ENCODE results near the gene TRAT1. TPM values are rescaled to one million over a fixed set of nuclear protein-coding genes. Genes with fewer than 3 reads are reported as not detected.

TRAT1 gene
- total RNA-seq, 1 experiment from 2014 or later = 0.11 TPM

GRCh38 chr3:108826309-108827187 is 4.0 kb downstream of the TRAT1 start:
- H3K9me3 Mint-ChIP-seq = no peaks in the 10 kb centered on the region
- H3K36me3 Mint-ChIP-seq = no peaks in the 10 kb centered on the region
- TF ChIP-seq GRHL2 (CRISPR knock-in tag; IDR thresholded peaks at IDR 0.05; ENCODE audit: insufficient replicate concordance, severe bottlenecking) (no peak), RORB (CRISPR knock-in tag; IDR thresholded peaks at IDR 0.05) (no peak), NR2C2 (CRISPR knock-in tag; IDR thresholded peaks at IDR 0.05) (no peak), GABPB1 (CRISPR knock-in tag; IDR thresholded peaks at IDR 0.05) (no peak), TCF7 (CRISPR knock-in tag; IDR thresholded peaks at IDR 0.05; ENCODE audit: low read depth) (no peak), ZMAT4 (CRISPR knock-in tag; IDR thresholded peaks at IDR 0.05) (no peak), HMGA2 (CRISPR knock-in tag; IDR thresholded peaks at IDR 0.05) (no peak), CBFB (CRISPR knock-in tag; IDR thresholded peaks at IDR 0.05; ENCODE audit: low read depth) (no peak), CTCF (IDR thresholded peaks at IDR 0.05) (no peak), KAT7 (CRISPR knock-in tag; IDR thresholded peaks at IDR 0.05; ENCODE audit: borderline replicate concordance) (no peak), MLX (CRISPR knock-in tag; IDR thresholded peaks at IDR 0.05) (no peak), IRF2 (CRISPR knock-in tag; IDR thresholded peaks at IDR 0.05; ENCODE audit: borderline replicate concordance, low read depth) (no peak), ZNF671 (CRISPR knock-in tag; IDR thresholded peaks at IDR 0.05) (no peak), ERG (CRISPR knock-in tag; IDR thresholded peaks at IDR 0.05) (no peak), AR (CRISPR knock-in tag; IDR thresholded peaks at IDR 0.05) (no peak)
- H3K27ac Mint-ChIP-seq = no peak overlapping the region
- H3K4me1 Mint-ChIP-seq = no peaks in the 10 kb centered on the region
- no peak for DNase-seq (ENCODE audit: low spot score)
- ChIA-PET POLR2A (interaction anchor here (0.5 kb wide), 1 partner anchor 13 kb away, joined by 3 read pairs; no protein-coding TSS in a partner anchor), CTCF (interaction anchor here (1.0 kb wide), 1 partner anchor 88 kb away, joined by 4 read pairs; no protein-coding TSS in a partner anchor)
- no peak overlapping the region for H3K4me3 Mint-ChIP-seq
- no peak for ATAC-seq
- H3K27me3 Mint-ChIP-seq (ENCODE audit: low read depth) = no peaks in the 10 kb centered on the region

- no peak overlapping the region for H3K4me3 Mint-ChIP-seq
- H3K27ac Mint-ChIP-seq = no peak overlapping the region
- H3K9me3 Mint-ChIP-seq = no peaks in the 10 kb centered on the region
- H3K4me1 Mint-ChIP-seq = no peaks in the 10 kb centered on the region
- DNase-seq (ENCODE audit: low spot score) = no peak
- CTCF ChIA-PET = no interaction called here
- no peaks in the 10 kb centered on the region for H3K36me3 Mint-ChIP-seq
- POLR2A ChIA-PET = no interaction called here
- ATAC-seq = no peak
- TF ChIP-seq MLX (CRISPR knock-in tag; IDR thresholded peaks at IDR 0.05) = no peak
- no peak for TF ChIP-seq JAZF1 (CRISPR knock-in tag; IDR thresholded peaks at IDR 0.05)
- no peak for TF ChIP-seq KAT7 (CRISPR knock-in tag; IDR thresholded peaks at IDR 0.05; ENCODE audit: borderline replicate concordance)
- TF ChIP-seq ERG (CRISPR knock-in tag; IDR thresholded peaks at IDR 0.05) = no peak
- TF ChIP-seq JUN (CRISPR knock-in tag; IDR thresholded peaks at IDR 0.05) = no peak
- TF ChIP-seq CREM (CRISPR knock-in tag; IDR thresholded peaks at IDR 0.05) = no peak
- TF ChIP-seq SOX15 (CRISPR knock-in tag; IDR thresholded peaks at IDR 0.05) = no peak
- TF ChIP-seq GRHL2 (CRISPR knock-in tag; IDR thresholded peaks at IDR 0.05; ENCODE audit: insufficient replicate concordance, severe bottlenecking) = no peak
- H3K27me3 Mint-ChIP-seq (ENCODE audit: low read depth) = no peaks in the 10 kb centered on the region
These were observed 7.8 kb downstream of the TRAT1 start for GRCh38 chr3:108830381-108830780.
